DLD1 (cell line): ENCODE results near the gene CIRBP.

Source experiments
- in situ Hi-C: cut with HindIII; loops from 2 replicates; pipeline ENCODE4 v1.10.0; 2017; ENCODE audit warnings: low sequenced_read_pairs

Gene CIRBP

GRCh38 chr19:1266916-1267476 lies 2.1 kb upstream of the CIRBP start:
- in situ Hi-C loops: no loop called here

- in situ Hi-C loops: no loop called here
Measured at GRCh38 chr19:1267477-1268225, 1.5 kb upstream of the CIRBP start.

- in situ Hi-C loops: no loop called here
Measured at GRCh38 chr19:1268226-1269064, 687 bp upstream of the CIRBP start.

- in situ Hi-C loops: no loop called here
Measured at GRCh38 chr19:1269478-1270212, 513 bp downstream of the CIRBP start.

- in situ Hi-C loops: no loop called here
Measured at GRCh38 chr19:1270213-1270853, 1.2 kb downstream of the CIRBP start.

- in situ Hi-C loops: no loop called here
Measured at GRCh38 chr19:1270854-1271527, 1.9 kb downstream of the CIRBP start.

GRCh38 chr19:1271528-1272422 lies 2.6 kb downstream of the CIRBP start:
- in situ Hi-C loops: no loop called here

- in situ Hi-C loops: no loop called here
Measured at GRCh38 chr19:1272423-1273262, 3.5 kb downstream of the CIRBP start.

GRCh38 chr19:1273263-1274041 lies 4.3 kb downstream of the CIRBP start:
- in situ Hi-C loops: no loop called here

- in situ Hi-C loops: no loop called here
Measured at GRCh38 chr19:1274081-1274851, 5.1 kb downstream of the CIRBP start.

- in situ Hi-C loops: no loop called here
Measured at GRCh38 chr19:1274852-1275259, 5.7 kb downstream of the CIRBP start.

GRCh38 chr19:1275260-1275975 lies 6.3 kb downstream of the CIRBP start, which contains the start of gene FAM174C:
TSS of gene FAM174C (plus strand) at chr19:1275530. CDS start at chr19:1275550, 20 bp downstream.
- in situ Hi-C loops: no loop called here

- in situ Hi-C loops: no loop called here
Measured at GRCh38 chr19:1275976-1276627, 7.0 kb downstream of the CIRBP start.

- in situ Hi-C loops: no loop called here
Measured at GRCh38 chr19:1276628-1277022, 7.5 kb downstream of the CIRBP start.

- in situ Hi-C loops: no loop called here
Measured at GRCh38 chr19:1277061-1277460, 7.9 kb downstream of the CIRBP start.
